K562 (cell line): ENCODE measurements around the gene PDGFC. TPM values are rescaled to one million over a fixed set of nuclear protein-coding genes. Genes with fewer than 3 reads are reported as not detected.

Source experiments
- ATAC-seq: fragments of 200-7000 bp; cut with Tn5 transposase; 3 replicates; pipeline ENCODE4 v1.9.1; 2020; ENCODE audit warnings: moderate library complexity
- BruUV-seq: library from RNA; stranded (reverse); fragments of 400-500 nt; replicated peaks from 2 replicates; lab custom pipeline; 2021; lab: Mats Ljungman, UMichigan
- CTCF ChIA-PET: fragments of 300-600 bp; formaldehyde crosslinking; extraction: SDS; loops from one replicate; lab custom pipeline; 2021; ENCODE audit warnings: low intra/inter-chr PET ratio; lab: Yijun Ruan, JAX
- POLR2A ChIA-PET: fragments of 300-600, 350-650 bp; sonication (Branson Sonifier 250); formaldehyde crosslinking; extraction: SDS; loops from one replicate; lab custom pipeline; 2021; ENCODE audit warnings: antibody characterized with exemption, inconsistent platforms; lab: Yijun Ruan, JAX
- DNase-seq, 4 experiments: peaks; one replicate each; pipeline versions ENCODE4 v3.0.0 to v3.0.0-alpha.2; 2011 to 2018; ENCODE audit warnings: low spot score in 3 of 4, mixed read lengths in 3 of 4; ENCODE audit errors: extremely low read depth in 1 of 4
- FAIRE-seq: peaks from 2 replicates; lab custom pipeline; 2011; peaks lifted over from hg19 to GRCh38; lab: Jason Lieb, UNC
- H2AFZ ChIP-seq: 2 replicates; pipeline ENCODE4 v1.6.0; 2011; ENCODE audit warnings: low read depth, low read length, control low read depth, inconsistent platforms
- H3K27ac ChIP-seq: fragments of 200-600 bp; 3 replicates; pipeline ENCODE4 v1.8.0; 2011; ENCODE audit warnings: low read depth, mild to moderate bottlenecking, control low read depth, inconsistent platforms, low read length, moderate library complexity, mixed read lengths; ENCODE audit errors: extremely low read depth
- H3K27me3 ChIP-seq, 2 experiments: fragments of 300-600 bp in 1 of 2; 2 replicates in 1 of 2; 3 replicates in 1 of 2; pipeline versions ENCODE4 v1.6.0 to v1.8.0; 2011; ENCODE audit warnings: inconsistent platforms in 2 of 2, low read length in 2 of 2, mild to moderate bottlenecking in 1 of 2, mixed read lengths in 1 of 2, moderate library complexity in 1 of 2; ENCODE audit not compliant: control insufficient read depth in 2 of 2, insufficient read depth in 2 of 2
- H3K36me3 ChIP-seq: fragments of 300-600 bp; 3 replicates; pipeline ENCODE4 v1.8.0; 2011; ENCODE audit warnings: mild to moderate bottlenecking, low read length, inconsistent platforms; ENCODE audit not compliant: control insufficient read depth, insufficient read depth
- H3K4me1 ChIP-seq, 2 experiments: fragments of 200-600 bp in 1 of 2; replicated peaks in 1 of 2; 2 replicates in 1 of 2; 3 replicates in 1 of 2; pipeline versions ENCODE4 v1.5.1 to v1.8.0; 2011; ENCODE audit warnings: inconsistent platforms in 2 of 2, low read length in 2 of 2, mild to moderate bottlenecking in 1 of 2, mixed read lengths in 1 of 2, moderate library complexity in 1 of 2; ENCODE audit not compliant: control insufficient read depth in 2 of 2, insufficient read depth in 2 of 2
- H3K4me2 ChIP-seq: 2 replicates; pipeline ENCODE4 v1.6.1; 2011; ENCODE audit warnings: low read length, control low read depth, inconsistent platforms, mixed read lengths; ENCODE audit not compliant: insufficient read depth
- H3K4me3 ChIP-seq: fragments of 200-600 bp; sonication (generic), shearing (Covaris generic); 2 replicates; pipeline ENCODE4 v1.5.1; 2016; ENCODE audit warnings: control low read depth, inconsistent platforms
- H3K79me2 ChIP-seq: fragments of 200-600 bp; 3 replicates; pipeline ENCODE4 v1.8.0; 2011; ENCODE audit warnings: low read length, inconsistent platforms; ENCODE audit not compliant: control insufficient read depth, insufficient read depth
- H3K9ac ChIP-seq, 2 experiments: 2 replicates each; pipeline versions ENCODE4 v1.6.0 to v1.6.1; 2011; ENCODE audit warnings: low read depth in 2 of 2, low read length in 2 of 2, control low read depth in 1 of 2, inconsistent platforms in 1 of 2, mild to moderate bottlenecking in 1 of 2, mixed read lengths in 1 of 2; ENCODE audit not compliant: insufficient read depth in 1 of 2
- H3K9me1 ChIP-seq: one replicate; pipeline ENCODE4 v1.6.0; 2011; ENCODE audit warnings: inconsistent platforms, mild to moderate bottlenecking, low read length, moderate library complexity; ENCODE audit not compliant: control insufficient read depth, insufficient read depth
- H3K9me3 ChIP-seq: replicated peaks from 2 replicates; pipeline ENCODE4 v1.5.1; 2011; ENCODE audit warnings: low read depth, low read length, inconsistent platforms; ENCODE audit not compliant: control insufficient read depth, insufficient read depth
- H4K20me1 ChIP-seq: replicated peaks from 2 replicates; pipeline ENCODE4 v1.6.1; 2011; ENCODE audit warnings: low read length, inconsistent platforms, mixed read lengths; ENCODE audit not compliant: control insufficient read depth, insufficient read depth
- PHTF2 ChIP-seq: fragments of 250-450 bp; sonication (Bioruptor Pico); IDR thresholded peaks from 2 replicates; pipeline ENCODE4 v1.5.0; 2021; ENCODE audit warnings: mild to moderate bottlenecking
- SMAD1 ChIP-seq: fragments of 150-350 bp; IDR thresholded peaks from 2 replicates; pipeline ENCODE4 v1.6.1; 2014; ENCODE audit warnings: low read length, low read depth; ENCODE audit not compliant: partially characterized antibody
- TGIF2 ChIP-seq: sonication (generic); formaldehyde crosslinking; IDR thresholded peaks from 2 replicates; pipeline ENCODE4 v1.8.1; 2022; ENCODE audit warnings: mild to moderate bottlenecking, missing genetic modification reagents, moderate library complexity
- ZFX ChIP-seq: sonication (generic); formaldehyde crosslinking; IDR thresholded peaks from 2 replicates; pipeline ENCODE4 v1.8.0; 2022; ENCODE audit warnings: mild to moderate bottlenecking, missing genetic modification reagents, moderate library complexity
- ZNF12 ChIP-seq: sonication (generic); formaldehyde crosslinking; IDR thresholded peaks from 2 replicates; pipeline ENCODE4 v1.4.0; 2020; ENCODE audit warnings: mild to moderate bottlenecking, missing genetic modification reagents
- ZNF232 ChIP-seq: sonication (generic); formaldehyde crosslinking; IDR thresholded peaks from 2 replicates; pipeline ENCODE4 v1.8.0; 2022; ENCODE audit warnings: mild to moderate bottlenecking, missing genetic modification reagents
- ZNF274 ChIP-seq: IDR thresholded peaks from 2 replicates; pipeline ENCODE4 v1.6.1; 2011; ENCODE audit warnings: low read depth, mild to moderate bottlenecking, low read length, moderate library complexity, borderline replicate concordance
- WGBS: fragments of 100-300 bp; shearing (Covaris generic); methylation state at CpG from one replicate; pipeline ENCODE4 v1.1.6; 2016; ENCODE audit warnings: low coverage, mixed read lengths; ENCODE audit not compliant: insufficient coverage; ENCODE audit errors: missing lambda C conversion rate; 5-methylcytosine and 5-hydroxymethylcytosine counted together
- in situ Hi-C: fragments of 300-500 bp; cut with MboI; formaldehyde crosslinking; loops from 4 replicates; pipeline ENCODE4 v1.15.0; 2018; ENCODE audit warnings: inconsistent platforms, mixed read lengths
- intact Hi-C: fragments of 100-400 bp; cut with micrococcal nuclease; formaldehyde crosslinking; loops from 2 replicates; pipeline ENCODE4 v1.14.2; 2022
- polyA plus RNA-seq, 8 experiments: library from polyadenylated mRNA; depleted of rRNA in 4 of 8; stranded (reverse) in 5 of 8; unstranded in 3 of 8; fragments of >200 nt; fragmentation: Nextera tagmentation in 2 of 8; fragmentation: Illumina TruSeq in 1 of 8; extraction: Ambion mirVana in 2 of 8; extraction: Trizol in 1 of 8; gene quantifications; 2 replicates each; pipeline versions ENCODE4 v1.2.1 to v1.2.3, GENCODE V29; 2011 to 2014; ENCODE audit warnings: inconsistent platforms in 1 of 8, missing spikeins in 1 of 8
- total RNA-seq, 7 experiments: library from RNA; depleted of rRNA in 6 of 7; stranded (reverse); fragments of >200 nt in 6 of 7; fragmentation: Illumina TruSeq in 2 of 7; extraction: Trizol in 2 of 7; gene quantifications; 2 replicates each; pipeline versions ENCODE4 v1.2.1 to v1.2.3, GENCODE V29; 2011 to 2021; ENCODE audit warnings: low replicate concordance in 1 of 7
- TF ChIP-seq, protein P1 (sequence below): fragments of 250-450 bp; sonication (Bioruptor Pico); IDR thresholded peaks from 2 replicates; pipeline ENCODE4 v1.5.0; 2020; ENCODE audit warnings: mild to moderate bottlenecking

The PDGFC gene
- total and polyA plus RNA-seq, 9 of the 15 experiments (the other 6 are each of a cell fraction or from before 2014, with no cell fraction given) = not detected

DNA sequence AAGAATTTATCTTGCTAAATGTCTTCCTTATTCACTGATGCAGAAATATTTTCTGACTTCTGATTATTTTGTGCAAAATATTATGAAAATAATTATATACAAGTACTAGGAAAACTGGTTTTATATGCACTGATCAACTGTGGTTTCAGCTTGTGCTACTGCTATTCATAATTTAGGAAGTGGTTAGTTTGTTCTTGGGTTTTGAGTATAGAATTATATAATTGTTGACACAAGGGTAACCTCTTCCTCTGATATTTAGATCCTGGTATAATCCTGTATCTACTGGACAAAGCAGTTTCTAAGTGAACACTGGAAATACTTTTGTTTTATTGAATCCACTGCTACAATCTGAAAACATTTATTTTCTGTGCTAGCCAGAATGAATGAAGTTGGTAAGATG lies 182.8 kb downstream of the PDGFC start (continued):
- TF ChIP-seq ZNF274 = no peak

DNA sequence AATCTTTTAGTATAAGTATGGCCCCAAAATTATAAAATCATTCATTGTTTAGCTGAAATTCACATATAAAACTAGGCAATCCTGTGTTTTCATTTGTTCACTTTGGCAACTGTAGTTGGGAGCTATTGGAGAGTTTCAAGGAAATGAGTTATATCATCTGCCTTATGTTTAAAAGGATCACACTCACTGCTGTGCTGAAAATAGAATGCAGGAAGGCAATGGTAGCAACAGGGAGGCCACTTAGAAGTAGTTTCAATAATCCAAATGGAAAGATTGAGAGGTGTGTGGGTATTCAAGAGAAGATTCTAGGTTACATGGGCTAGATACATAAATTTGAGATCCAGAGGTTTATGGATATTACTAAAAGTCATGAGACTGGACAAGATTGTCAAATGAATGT lies 184.9 kb downstream of the PDGFC start:
- DNase-seq (no peak), FAIRE-seq (no peak)

DNA sequence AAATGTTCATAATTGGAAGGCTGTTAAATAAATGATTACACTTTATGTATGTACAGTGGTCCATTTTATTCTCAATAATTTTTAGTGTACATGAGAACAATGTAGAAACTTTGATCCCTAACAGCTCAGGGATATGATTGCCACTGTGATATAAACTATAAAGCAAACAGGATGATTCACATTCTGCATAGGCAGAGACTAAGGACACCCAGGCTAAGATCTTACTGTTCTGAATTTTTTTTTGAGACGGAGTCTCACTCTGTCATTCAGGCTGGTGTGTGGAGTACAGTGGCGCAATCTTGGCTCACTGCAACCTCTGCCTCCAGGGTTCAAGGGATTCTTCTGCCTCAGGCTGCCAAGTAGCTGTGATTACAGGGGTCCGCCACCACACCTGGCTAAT lies 186.6 kb downstream of the PDGFC start:
- ChIA-PET CTCF (no interaction called here), POLR2A (no interaction called here)
- H3K27ac ChIP-seq = no peak overlapping the region
- no peaks in the 10 kb centered on the region for H3K36me3 ChIP-seq
- in situ Hi-C loops (no loop called here), intact Hi-C loops (no loop called here)
- no peak for DNase-seq
- ATAC-seq = no peak
- WGBS = 0% methylated on average over 3 of the region's 3 CpGs
- FAIRE-seq = no peak
- no peak overlapping the region for H3K9ac ChIP-seq
- no peaks in the 10 kb centered on the region for H3K9me3 ChIP-seq
- H3K4me3 ChIP-seq = no peak overlapping the region
- no TSS peak for BruUV-seq
- H2AFZ ChIP-seq = no peak overlapping the region
- no peaks in the 10 kb centered on the region for H3K27me3 ChIP-seq
- H3K79me2 ChIP-seq = no peaks in the 10 kb centered on the region
- no peaks in the 10 kb centered on the region for H3K9me1 ChIP-seq
- no peaks in the 10 kb centered on the region for H3K4me1 ChIP-seq
- no peaks in the 10 kb centered on the region for H4K20me1 ChIP-seq
- no peak overlapping the region for H3K4me2 ChIP-seq
- TF ChIP-seq PHTF2 (CRISPR knock-in tag) (no peak), ZFX (CRISPR knock-in tag) (no peak)
- TF ChIP-seq, protein P1, sequence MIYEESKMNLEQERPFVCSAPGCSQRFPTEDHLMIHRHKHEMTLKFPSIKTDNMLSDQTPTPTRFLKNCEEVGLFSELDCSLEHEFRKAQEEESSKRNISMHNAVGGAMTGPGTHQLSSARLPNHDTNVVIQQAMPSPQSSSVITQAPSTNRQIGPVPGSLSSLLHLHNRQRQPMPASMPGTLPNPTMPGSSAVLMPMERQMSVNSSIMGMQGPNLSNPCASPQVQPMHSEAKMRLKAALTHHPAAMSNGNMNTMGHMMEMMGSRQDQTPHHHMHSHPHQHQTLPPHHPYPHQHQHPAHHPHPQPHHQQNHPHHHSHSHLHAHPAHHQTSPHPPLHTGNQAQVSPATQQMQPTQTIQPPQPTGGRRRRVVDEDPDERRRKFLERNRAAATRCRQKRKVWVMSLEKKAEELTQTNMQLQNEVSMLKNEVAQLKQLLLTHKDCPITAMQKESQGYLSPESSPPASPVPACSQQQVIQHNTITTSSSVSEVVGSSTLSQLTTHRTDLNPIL (CRISPR knock-in tag) = no peak

More for the DNA sequence above, 184.9 kb downstream of the PDGFC start:
- Histone ChIP-seq H3K36me3 (no peaks in the 10 kb centered on the region), H3K4me1 (no peaks in the 10 kb centered on the region), H3K9me3 (no peaks in the 10 kb centered on the region), H3K79me2 (no peaks in the 10 kb centered on the region), H2AFZ (no peak overlapping the region), H3K4me3 (no peak overlapping the region), H4K20me1 (no peaks in the 10 kb centered on the region), H3K27ac (no peak overlapping the region), H3K27me3 (no peaks in the 10 kb centered on the region), H3K9ac (no peak overlapping the region)
- in situ Hi-C loops = no loop called here
- no TSS peak for BruUV-seq
- CTCF ChIA-PET = no interaction called here
- intact Hi-C loops = no loop called here
- TF ChIP-seq SMAD1 = no peak
- no peak for TF ChIP-seq TGIF2 (CRISPR knock-in tag)
- no peak for TF ChIP-seq ZNF12 (CRISPR knock-in tag)
- no peak for TF ChIP-seq ZNF232 (CRISPR knock-in tag)
- TF ChIP-seq, all 486 proteins: peak for 0
- POLR2A ChIA-PET = no interaction called here
- no peak overlapping the region for H3K4me2 ChIP-seq
- no peaks in the 10 kb centered on the region for H3K9me1 ChIP-seq
- ATAC-seq = no peak
